GM12878 (cell line): Measurements from ENCODE around the gene SP2. TPM values are rescaled to one million over a fixed set of nuclear protein-coding genes. Genes with fewer than 3 reads are reported as not detected.

Experiments
- ATAC-seq: fragments of 200-7000 bp; cut with Tn5 transposase; 3 replicates; pipeline ENCODE4 v1.9.1; 2020; ENCODE audit warnings: mild to moderate bottlenecking, moderate library complexity
- BruUV-seq: library from RNA; stranded (reverse); fragments of 400-500 nt; replicated peaks from 2 replicates; lab custom pipeline; 2021; lab: Mats Ljungman, UMichigan
- CTCF ChIA-PET: fragments of 300-600 bp; sonication (Branson Sonifier 250); formaldehyde crosslinking; extraction: SDS; loops from one replicate; lab custom pipeline; 2021; ENCODE audit warnings: inconsistent platforms; lab: Yijun Ruan, JAX
- POLR2A ChIA-PET: fragments of 350-600 bp; formaldehyde crosslinking; extraction: SDS; loops from one replicate; lab custom pipeline; 2021; ENCODE audit warnings: inconsistent platforms; lab: Charles Lee
- RAD21 ChIA-PET: fragments of 300-600 bp; sonication (Branson Sonifier 250); formaldehyde crosslinking; loops from one replicate; lab custom pipeline; 2023; ENCODE audit warnings: antibody characterized with exemption; ENCODE audit not compliant: unreplicated experiment; lab: Charles Lee
- SMC1A ChIA-PET: fragments of 300-600 bp; sonication (Branson Sonifier 250); formaldehyde crosslinking; loops from one replicate; lab custom pipeline; 2023; ENCODE audit not compliant: unreplicated experiment, uncharacterized antibody; lab: Charles Lee
- DNase-seq: peaks from one replicate; pipeline ENCODE4 v3.0.0-alpha.2; 2011; ENCODE audit warnings: low read depth, low spot score
- FAIRE-seq: peaks from 3 replicates; lab custom pipeline; 2011; peaks lifted over from hg19 to GRCh38; lab: Jason Lieb, UNC
- H2AFZ ChIP-seq: 2 replicates; pipeline ENCODE4 v1.6.0; 2011; ENCODE audit warnings: low read depth, low read length, control low read depth; ENCODE audit not compliant: control insufficient read depth
- H3K27ac ChIP-seq: 2 replicates; pipeline ENCODE4 v1.5.1; 2011; ENCODE audit warnings: control low read depth; ENCODE audit not compliant: control insufficient read depth, insufficient read depth
- H3K27me3 ChIP-seq, 2 experiments: replicated peaks in 1 of 2; 2 replicates each; pipeline versions ENCODE4 v1.6.0 to v1.6.1; 2011; ENCODE audit warnings: low read length in 1 of 2; ENCODE audit not compliant: control insufficient read depth in 2 of 2, insufficient read depth in 2 of 2
- H3K36me3 ChIP-seq, 2 experiments: 2 replicates each; pipeline ENCODE4 v1.5.1; 2011; ENCODE audit warnings: low read length in 1 of 2; ENCODE audit not compliant: control insufficient read depth in 2 of 2, insufficient read depth in 2 of 2
- H3K4me1 ChIP-seq: 2 replicates; pipeline ENCODE4 v1.6.1; 2011; ENCODE audit warnings: mild to moderate bottlenecking, low read length, moderate library complexity, mixed read lengths; ENCODE audit not compliant: control insufficient read depth, insufficient read depth
- H3K4me2 ChIP-seq: 2 replicates; pipeline ENCODE4 v1.6.0; 2011; ENCODE audit warnings: control low read depth; ENCODE audit not compliant: control insufficient read depth, insufficient read depth
- H3K4me3 ChIP-seq: fragments of 200-600 bp; sonication (generic); 2 replicates; pipeline ENCODE4 v1.5.1; 2016
- H3K79me2 ChIP-seq: 2 replicates; pipeline ENCODE4 v1.6.0; 2011; ENCODE audit warnings: low read length; ENCODE audit not compliant: control insufficient read depth, insufficient read depth
- H3K9ac ChIP-seq: 2 replicates; pipeline ENCODE4 v1.8.0; 2011; ENCODE audit warnings: low read length, control low read depth, mixed read lengths; ENCODE audit not compliant: control insufficient read depth, insufficient read depth
- H3K9me3 ChIP-seq: replicated peaks from 3 replicates; pipeline ENCODE4 v1.5.1; 2011; ENCODE audit warnings: mild to moderate bottlenecking, low read length; ENCODE audit not compliant: control insufficient read depth, insufficient read depth
- H4K20me1 ChIP-seq: 2 replicates; pipeline ENCODE4 v1.6.0; 2011; ENCODE audit not compliant: control insufficient read depth, insufficient read depth
- ATF7 ChIP-seq: fragments of 450-650 bp; IDR thresholded peaks from 2 replicates; pipeline ENCODE4 v1.6.1; 2016; ENCODE audit warnings: low read depth, mild to moderate bottlenecking
- CREB1 ChIP-seq: IDR thresholded peaks from 2 replicates; pipeline ENCODE4 v1.6.1; 2012; ENCODE audit warnings: low read depth, mild to moderate bottlenecking, inconsistent platforms
- NR2C2 ChIP-seq: IDR thresholded peaks from 2 replicates; pipeline ENCODE4 v1.6.1; 2011; ENCODE audit warnings: borderline replicate concordance, low read depth; ENCODE audit not compliant: control insufficient read depth, insufficient read length
- SMAD1 ChIP-seq: fragments of 450-650 bp; IDR thresholded peaks from 2 replicates; pipeline ENCODE4 v1.6.1; 2018; ENCODE audit warnings: mild to moderate bottlenecking, low read depth; ENCODE audit not compliant: partially characterized antibody
- TCF12 ChIP-seq: IDR thresholded peaks from 2 replicates; pipeline ENCODE4 v1.6.1; 2011; ENCODE audit warnings: low read depth, mild to moderate bottlenecking, low read length
- ZNF622 ChIP-seq: fragments of 450-650 bp; IDR thresholded peaks from 2 replicates; pipeline ENCODE4 v1.6.1; 2017; ENCODE audit warnings: mild to moderate bottlenecking, inconsistent platforms
- ZZZ3 ChIP-seq: IDR thresholded peaks from 2 replicates; pipeline ENCODE4 v1.6.1; 2011; ENCODE audit warnings: low read depth; ENCODE audit not compliant: control insufficient read depth, insufficient read length
- WGBS: methylation state at CpG from one replicate; pipeline ENCODE4 v1.1.6; 2016; ENCODE audit warnings: low lambda C conversion rate; ENCODE audit not compliant: insufficient replicate concordance, insufficient coverage; ENCODE audit errors: missing lambda C conversion rate; 5-methylcytosine and 5-hydroxymethylcytosine counted together
- in situ Hi-C: fragments of 300-500 bp; cut with MboI; formaldehyde crosslinking; loops from 9 replicates; pipeline ENCODE4 v1.14.3; 2018; ENCODE audit warnings: mixed read lengths
- intact Hi-C: fragments of 100-400 bp; cut with micrococcal nuclease; formaldehyde crosslinking; loops from one replicate; pipeline ENCODE4 v1.14.2; 2022; ENCODE audit not compliant: unreplicated experiment
- polyA plus RNA-seq, 11 experiments: library from polyadenylated mRNA; depleted of rRNA in 4 of 11; unstranded in 6 of 11; stranded (reverse) in 5 of 11; fragments of >200 nt; fragmentation: Nextera tagmentation in 4 of 11; fragmentation: Illumina TruSeq in 1 of 11; extraction: Ambion mirVana in 4 of 11; extraction: Trizol in 1 of 11; gene quantifications; 1 replicate in 1 of 11; 2 replicates in 10 of 11; pipeline versions ENCODE4 v1.2.1 to v1.2.3, GENCODE V29; 2011 to 2016; ENCODE audit warnings: inconsistent platforms in 2 of 11, missing spikeins in 2 of 11, low read depth in 1 of 11
- total RNA-seq, 4 experiments: library from RNA; depleted of rRNA in 3 of 4; stranded (reverse); fragments of >200 nt in 3 of 4; fragmentation: Illumina TruSeq in 1 of 4; extraction: Trizol in 1 of 4; gene quantifications; 2 replicates each; pipeline versions ENCODE4 v1.2.1 to v1.2.3, GENCODE V29; 2013 to 2021
- TF ChIP-seq, protein P1 (sequence below): IDR thresholded peaks from 2 replicates; pipeline ENCODE4 v1.6.1; 2012; ENCODE audit warnings: improper control_type of control experiment, low read depth, low read length; ENCODE audit not compliant: insufficient replicate concordance
- TF ChIP-seq, protein P2 (sequence below): IDR thresholded peaks from 2 replicates; pipeline ENCODE4 v1.6.1; 2011; ENCODE audit warnings: low read depth, mild to moderate bottlenecking, low read length, moderate library complexity, borderline replicate concordance; ENCODE audit errors: extremely low read depth
- TF ChIP-seq, protein P3 (sequence below), 3 experiments: IDR thresholded peaks in 2 of 3; conservative IDR thresholded peaks in 1 of 3; 2 replicates each; pipeline ENCODE4 v1.5.1; 2011; ENCODE audit warnings: low read depth in 3 of 3, low read length in 3 of 3, mild to moderate bottlenecking in 3 of 3, control low read depth in 2 of 3, moderate library complexity in 2 of 3, inconsistent platforms in 1 of 3, mixed read lengths in 1 of 3; ENCODE audit not compliant: control insufficient read depth in 2 of 3, insufficient read depth in 1 of 3; ENCODE audit errors: extremely low read depth in 1 of 3
- TF ChIP-seq, protein P4 (sequence below): fragments of 450-650 bp; IDR thresholded peaks from 2 replicates; pipeline ENCODE4 v1.6.1; 2017; ENCODE audit warnings: mild to moderate bottlenecking

The SP2 gene
- total and polyA plus RNA-seq, 10 of the 15 experiments (the other 5 are each of a cell fraction or from before 2014, with no cell fraction given): 1.2 to 19.1 (median 4.8) TPM

DNA sequence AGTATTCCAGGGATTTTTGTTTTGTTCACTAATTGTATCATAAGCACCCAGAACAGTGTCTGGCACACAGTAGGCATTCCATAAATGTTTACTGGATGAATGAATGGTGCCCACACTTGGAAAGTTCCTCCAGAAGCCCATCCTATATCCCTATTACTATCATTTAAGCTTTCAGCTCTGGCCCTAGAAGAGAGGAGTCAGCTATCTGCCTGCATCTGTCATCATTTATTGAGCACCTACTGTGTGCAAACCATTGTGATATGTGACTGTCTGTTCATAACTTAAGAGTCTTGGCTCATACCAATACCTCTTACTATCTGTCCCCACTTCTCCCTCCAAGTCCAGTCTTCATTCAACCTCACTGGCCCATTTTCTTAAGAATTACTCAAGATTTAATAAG, 25.0 kb upstream of the SP2 start (continued):
- TF ChIP-seq, protein P1, sequence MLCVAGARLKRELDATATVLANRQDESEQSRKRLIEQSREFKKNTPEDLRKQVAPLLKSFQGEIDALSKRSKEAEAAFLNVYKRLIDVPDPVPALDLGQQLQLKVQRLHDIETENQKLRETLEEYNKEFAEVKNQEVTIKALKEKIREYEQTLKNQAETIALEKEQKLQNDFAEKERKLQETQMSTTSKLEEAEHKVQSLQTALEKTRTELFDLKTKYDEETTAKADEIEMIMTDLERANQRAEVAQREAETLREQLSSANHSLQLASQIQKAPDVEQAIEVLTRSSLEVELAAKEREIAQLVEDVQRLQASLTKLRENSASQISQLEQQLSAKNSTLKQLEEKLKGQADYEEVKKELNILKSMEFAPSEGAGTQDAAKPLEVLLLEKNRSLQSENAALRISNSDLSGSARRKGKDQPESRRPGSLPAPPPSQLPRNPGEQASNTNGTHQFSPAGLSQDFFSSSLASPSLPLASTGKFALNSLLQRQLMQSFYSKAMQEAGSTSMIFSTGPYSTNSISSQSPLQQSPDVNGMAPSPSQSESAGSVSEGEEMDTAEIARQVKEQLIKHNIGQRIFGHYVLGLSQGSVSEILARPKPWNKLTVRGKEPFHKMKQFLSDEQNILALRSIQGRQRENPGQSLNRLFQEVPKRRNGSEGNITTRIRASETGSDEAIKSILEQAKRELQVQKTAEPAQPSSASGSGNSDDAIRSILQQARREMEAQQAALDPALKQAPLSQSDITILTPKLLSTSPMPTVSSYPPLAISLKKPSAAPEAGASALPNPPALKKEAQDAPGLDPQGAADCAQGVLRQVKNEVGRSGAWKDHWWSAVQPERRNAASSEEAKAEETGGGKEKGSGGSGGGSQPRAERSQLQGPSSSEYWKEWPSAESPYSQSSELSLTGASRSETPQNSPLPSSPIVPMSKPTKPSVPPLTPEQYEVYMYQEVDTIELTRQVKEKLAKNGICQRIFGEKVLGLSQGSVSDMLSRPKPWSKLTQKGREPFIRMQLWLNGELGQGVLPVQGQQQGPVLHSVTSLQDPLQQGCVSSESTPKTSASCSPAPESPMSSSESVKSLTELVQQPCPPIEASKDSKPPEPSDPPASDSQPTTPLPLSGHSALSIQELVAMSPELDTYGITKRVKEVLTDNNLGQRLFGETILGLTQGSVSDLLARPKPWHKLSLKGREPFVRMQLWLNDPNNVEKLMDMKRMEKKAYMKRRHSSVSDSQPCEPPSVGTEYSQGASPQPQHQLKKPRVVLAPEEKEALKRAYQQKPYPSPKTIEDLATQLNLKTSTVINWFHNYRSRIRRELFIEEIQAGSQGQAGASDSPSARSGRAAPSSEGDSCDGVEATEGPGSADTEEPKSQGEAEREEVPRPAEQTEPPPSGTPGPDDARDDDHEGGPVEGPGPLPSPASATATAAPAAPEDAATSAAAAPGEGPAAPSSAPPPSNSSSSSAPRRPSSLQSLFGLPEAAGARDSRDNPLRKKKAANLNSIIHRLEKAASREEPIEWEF: no peak
- no peak for TF ChIP-seq CREB1
- TF ChIP-seq, all 136 proteins: peak for 0

DNA sequence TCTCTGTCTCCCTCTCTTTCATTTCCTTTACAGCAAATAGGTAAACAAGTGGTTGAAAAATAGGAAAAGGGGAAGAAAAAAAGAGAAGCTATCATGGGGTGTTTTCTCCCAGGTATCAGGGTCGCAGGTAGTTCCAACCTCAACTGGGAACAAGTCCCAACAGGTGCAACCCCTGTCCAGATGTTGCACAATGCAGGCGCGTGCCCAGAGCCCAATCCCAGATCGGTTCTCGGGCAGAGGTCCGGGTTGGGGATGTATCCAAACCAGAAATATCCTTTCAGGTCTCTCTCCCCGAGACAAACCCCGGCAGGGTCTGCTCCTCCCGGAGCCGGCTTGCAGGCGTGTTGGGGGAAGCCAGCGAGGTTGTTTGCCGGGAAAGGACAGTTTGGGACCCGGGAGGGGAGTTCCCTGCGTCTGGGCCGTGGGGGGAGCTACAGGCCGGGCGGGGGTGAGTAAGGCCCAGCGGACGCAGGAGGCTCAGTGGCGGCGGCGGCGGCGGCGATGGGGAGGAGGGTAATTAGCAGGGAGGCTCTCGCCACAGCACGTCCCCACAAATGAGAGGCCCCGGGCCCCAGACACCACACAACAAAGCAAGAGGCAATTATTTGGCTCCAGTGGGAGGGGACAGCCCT, 23.9 kb upstream of the SP2 start:
- H2AFZ ChIP-seq: no peak overlapping the region
- no peaks in the 10 kb centered on the region for H3K36me3 ChIP-seq
- intact Hi-C loops (no loop called here), in situ Hi-C loops (no loop called here)
- H3K27ac ChIP-seq: no peak overlapping the region
- H3K4me1 ChIP-seq: peaks cover 6% of the 10 kb centered on the region; the same call in 1 of the 2 replicates
- ATAC-seq (peak; percentile 31), DNase-seq (no peak), FAIRE-seq (no peak)
- SMC1A ChIA-PET: no interaction called here
- no peaks in the 10 kb centered on the region for H3K79me2 ChIP-seq
- POLR2A ChIA-PET: interaction anchor here (0.6 to 0.7 kb wide), 2 partner anchors 12 to 22 kb away, joined by 3 to 4 read pairs; no protein-coding TSS in a partner anchor
- H3K9ac ChIP-seq: no peak overlapping the region
- peaks cover 0 to 7% of the 10 kb centered on the region in 2 experiments for H3K27me3 ChIP-seq
- no peak overlapping the region for H3K4me3 ChIP-seq
- RAD21 ChIA-PET: interaction anchor here (1.4 kb wide), 1 partner anchor 146 kb away, joined by 4 read pairs; no protein-coding TSS in a partner anchor
- peak overlapping the region; percentile 13; the same call in 1 of the 2 replicates for H3K4me2 ChIP-seq
- CTCF ChIA-PET: interaction anchor here (1.8 to 2.1 kb wide), 2 partner anchors 18 to 29 kb away, joined by 9 read pairs; no protein-coding TSS in a partner anchor
- WGBS: 41% methylated on average over 19 of the region's 29 CpGs
- no peaks in the 10 kb centered on the region for H4K20me1 ChIP-seq
- H3K9me3 ChIP-seq: no peaks in the 10 kb centered on the region
- BruUV-seq: no TSS peak
- TF ChIP-seq SMAD1 (no peak), NR2C2 (no peak), ZNF622 (no peak), ZZZ3 (no peak), ATF7 (no peak), TCF12 (no peak)
- TF ChIP-seq, protein P2, sequence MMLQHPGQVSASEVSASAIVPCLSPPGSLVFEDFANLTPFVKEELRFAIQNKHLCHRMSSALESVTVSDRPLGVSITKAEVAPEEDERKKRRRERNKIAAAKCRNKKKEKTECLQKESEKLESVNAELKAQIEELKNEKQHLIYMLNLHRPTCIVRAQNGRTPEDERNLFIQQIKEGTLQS: no peak
- TF ChIP-seq, protein P3, sequence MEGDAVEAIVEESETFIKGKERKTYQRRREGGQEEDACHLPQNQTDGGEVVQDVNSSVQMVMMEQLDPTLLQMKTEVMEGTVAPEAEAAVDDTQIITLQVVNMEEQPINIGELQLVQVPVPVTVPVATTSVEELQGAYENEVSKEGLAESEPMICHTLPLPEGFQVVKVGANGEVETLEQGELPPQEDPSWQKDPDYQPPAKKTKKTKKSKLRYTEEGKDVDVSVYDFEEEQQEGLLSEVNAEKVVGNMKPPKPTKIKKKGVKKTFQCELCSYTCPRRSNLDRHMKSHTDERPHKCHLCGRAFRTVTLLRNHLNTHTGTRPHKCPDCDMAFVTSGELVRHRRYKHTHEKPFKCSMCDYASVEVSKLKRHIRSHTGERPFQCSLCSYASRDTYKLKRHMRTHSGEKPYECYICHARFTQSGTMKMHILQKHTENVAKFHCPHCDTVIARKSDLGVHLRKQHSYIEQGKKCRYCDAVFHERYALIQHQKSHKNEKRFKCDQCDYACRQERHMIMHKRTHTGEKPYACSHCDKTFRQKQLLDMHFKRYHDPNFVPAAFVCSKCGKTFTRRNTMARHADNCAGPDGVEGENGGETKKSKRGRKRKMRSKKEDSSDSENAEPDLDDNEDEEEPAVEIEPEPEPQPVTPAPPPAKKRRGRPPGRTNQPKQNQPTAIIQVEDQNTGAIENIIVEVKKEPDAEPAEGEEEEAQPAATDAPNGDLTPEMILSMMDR (IDR thresholded peaks at IDR 0.05 in 2 of 3, conservative IDR thresholded peaks at IDR 0.05 in 1 of 3; ENCODE audit: control insufficient read depth in 2 of 3, extremely low read depth in 1 of 3, insufficient read depth in 1 of 3, low read depth in 3 of 3, low read length in 3 of 3): no peak
- TF ChIP-seq, protein P4, sequence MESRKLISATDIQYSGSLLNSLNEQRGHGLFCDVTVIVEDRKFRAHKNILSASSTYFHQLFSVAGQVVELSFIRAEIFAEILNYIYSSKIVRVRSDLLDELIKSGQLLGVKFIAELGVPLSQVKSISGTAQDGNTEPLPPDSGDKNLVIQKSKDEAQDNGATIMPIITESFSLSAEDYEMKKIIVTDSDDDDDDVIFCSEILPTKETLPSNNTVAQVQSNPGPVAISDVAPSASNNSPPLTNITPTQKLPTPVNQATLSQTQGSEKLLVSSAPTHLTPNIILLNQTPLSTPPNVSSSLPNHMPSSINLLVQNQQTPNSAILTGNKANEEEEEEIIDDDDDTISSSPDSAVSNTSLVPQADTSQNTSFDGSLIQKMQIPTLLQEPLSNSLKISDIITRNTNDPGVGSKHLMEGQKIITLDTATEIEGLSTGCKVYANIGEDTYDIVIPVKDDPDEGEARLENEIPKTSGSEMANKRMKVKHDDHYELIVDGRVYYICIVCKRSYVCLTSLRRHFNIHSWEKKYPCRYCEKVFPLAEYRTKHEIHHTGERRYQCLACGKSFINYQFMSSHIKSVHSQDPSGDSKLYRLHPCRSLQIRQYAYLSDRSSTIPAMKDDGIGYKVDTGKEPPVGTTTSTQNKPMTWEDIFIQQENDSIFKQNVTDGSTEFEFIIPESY: no peak
